SU-DHL-6 (cell line): Measurements from ENCODE around the gene STIL.

Source experiments
- H2AFZ ChIP-seq: fragments of 200-600 bp; sonication (generic); 2 replicates; pipeline ENCODE4 v1.6.1; 2014; ENCODE audit warnings: low read depth, mild to moderate bottlenecking, moderate library complexity, mixed read lengths, antibody characterized with exemption, low read length; ENCODE audit not compliant: severe bottlenecking
- H3F3A ChIP-seq: fragments of 200-600 bp; shearing (Covaris generic); 2 replicates; pipeline ENCODE4 v1.6.0; 2016; ENCODE audit warnings: antibody characterized with exemption, mild to moderate bottlenecking; ENCODE audit not compliant: insufficient read depth
- H3K27ac ChIP-seq: fragments of 200-600 bp; sonication (generic); 2 replicates; pipeline ENCODE4 v1.5.1; 2016; ENCODE audit warnings: low read depth, mild to moderate bottlenecking, low read length, moderate library complexity, mixed read lengths
- H3K27me3 ChIP-seq: fragments of 200-600 bp; sonication (generic), shearing (Covaris generic); 2 replicates; pipeline ENCODE4 v1.6.0; 2014; ENCODE audit warnings: mild to moderate bottlenecking, low read length
- H3K36me3 ChIP-seq: fragments of 200-600 bp; sonication (generic); 2 replicates; pipeline ENCODE4 v1.6.1; 2014; ENCODE audit warnings: mild to moderate bottlenecking, low read length, mixed read lengths
- H3K4me2 ChIP-seq: fragments of 300-600, 200-600 bp; shearing (Covaris generic), sonication (generic); 2 replicates; pipeline ENCODE4 v1.6.0; 2014; ENCODE audit warnings: low read length, low read depth, mild to moderate bottlenecking; ENCODE audit not compliant: poor library complexity, severe bottlenecking
- H3K4me3 ChIP-seq: fragments of 200-600 bp; sonication (generic); 2 replicates; pipeline ENCODE4 v1.5.1; 2014; ENCODE audit warnings: antibody characterized with exemption, low read length, mild to moderate bottlenecking, mixed read lengths; ENCODE audit not compliant: insufficient read depth, poor library complexity, severe bottlenecking
- H3K79me2 ChIP-seq: fragments of 200-600 bp; sonication (generic); 2 replicates; pipeline ENCODE4 v1.6.1; 2014; ENCODE audit warnings: mild to moderate bottlenecking, low read length, moderate library complexity; ENCODE audit not compliant: insufficient read depth
- H3K9ac ChIP-seq: fragments of 200-600 bp; sonication (generic); 2 replicates; pipeline ENCODE4 v1.7.0; 2014; ENCODE audit warnings: mild to moderate bottlenecking, low read length
- H3K9me2 ChIP-seq: fragments of 200-600 bp; sonication (generic); replicated peaks from 2 replicates; pipeline ENCODE4 v1.6.1; 2014; ENCODE audit warnings: low read length; ENCODE audit not compliant: insufficient read depth
- H3K9me3 ChIP-seq: fragments of 200-600 bp; sonication (generic); 2 replicates; pipeline ENCODE4 v1.6.1; 2014; ENCODE audit warnings: low read length, mixed read lengths; ENCODE audit not compliant: insufficient read depth
- H4K20me1 ChIP-seq: fragments of 200-600 bp; sonication (generic); 2 replicates; pipeline ENCODE4 v1.6.1; 2014; ENCODE audit warnings: low read depth, mild to moderate bottlenecking, antibody characterized with exemption, low read length, moderate library complexity, mixed read lengths
- CTCF ChIP-seq: fragments of 200-600 bp; sonication (generic); IDR thresholded peaks from one replicate; pipeline ENCODE4 v1.5.1; 2017; ENCODE audit warnings: antibody characterized with exemption, mild to moderate bottlenecking, low read length, moderate library complexity; ENCODE audit not compliant: insufficient read depth, poor library complexity, severe bottlenecking
- EZH2phosphoT487 ChIP-seq: fragments of 200-600 bp; sonication (generic), shearing (Covaris generic); conservative IDR thresholded peaks from 2 replicates; pipeline ENCODE4 v1.6.1; 2018; ENCODE audit warnings: mild to moderate bottlenecking, antibody characterized with exemption, low read length, moderate library complexity, mixed read lengths

STIL gene

GRCh38 chr1:47223921-47224675 is 89.8 kb downstream of the STIL start:
- H3K9me3 ChIP-seq = no peaks in the 10 kb centered on the region
- H3K4me2 ChIP-seq = no peak overlapping the region
- H2AFZ ChIP-seq = no peak overlapping the region

GRCh38 chr1:47223174-47223920 is 90.6 kb downstream of the STIL start:
- Histone ChIP-seq H3K9me2 (no peaks in the 10 kb centered on the region), H2AFZ (no peak overlapping the region), H3K4me3 (no peak overlapping the region), H3K9ac (no peak overlapping the region), H3K4me2 (no peak overlapping the region), H3K36me3 (no peaks in the 10 kb centered on the region), H3K9me3 (no peaks in the 10 kb centered on the region), H4K20me1 (no peaks in the 10 kb centered on the region), H3K79me2 (no peaks in the 10 kb centered on the region), H3F3A (no peaks in the 10 kb centered on the region), H3K27me3 (no peaks in the 10 kb centered on the region), H3K27ac (no peak overlapping the region)
- TF ChIP-seq CTCF = no peak
- TF ChIP-seq EZH2phosphoT487 = no peak

More at GRCh38 chr1:47223921-47224675, 89.8 kb downstream of the STIL start:
- Histone ChIP-seq H4K20me1 (no peaks in the 10 kb centered on the region), H3K9me2 (no peaks in the 10 kb centered on the region), H3K4me3 (no peak overlapping the region), H3K79me2 (no peaks in the 10 kb centered on the region), H3F3A (no peaks in the 10 kb centered on the region), H3K27ac (no peak overlapping the region), H3K27me3 (no peaks in the 10 kb centered on the region), H3K36me3 (no peaks in the 10 kb centered on the region), H3K9ac (no peak overlapping the region)
- no peak for TF ChIP-seq EZH2phosphoT487
- no peak for TF ChIP-seq CTCF

- no peaks in the 10 kb centered on the region for H3K27me3 ChIP-seq
- H3F3A ChIP-seq = no peaks in the 10 kb centered on the region
- no peaks in the 10 kb centered on the region for H3K79me2 ChIP-seq
- H3K9me2 ChIP-seq = no peaks in the 10 kb centered on the region
- H3K27ac ChIP-seq = no peak overlapping the region
- no peaks in the 10 kb centered on the region for H3K9me3 ChIP-seq
- no peak overlapping the region for H3K4me3 ChIP-seq
- H3K4me2 ChIP-seq = no peak overlapping the region
- no peaks in the 10 kb centered on the region for H3K36me3 ChIP-seq
- no peaks in the 10 kb centered on the region for H4K20me1 ChIP-seq
- H3K9ac ChIP-seq = no peak overlapping the region
- TF ChIP-seq EZH2phosphoT487 = no peak
- TF ChIP-seq CTCF = no peak
- no peak overlapping the region for H2AFZ ChIP-seq
Observed at GRCh38 chr1:47222476-47222875, 91.5 kb downstream of the STIL start.
